NCI-H748 treated with DMSO at 0.1 percent for 48 hours (cell line): ENCODE data around the gene ANAPC13.

Experiments
- DNase-seq: peaks from one replicate; lab custom pipeline; 2025; lab: John Stamatoyannopoulos, UW

The ANAPC13 gene

DNA sequence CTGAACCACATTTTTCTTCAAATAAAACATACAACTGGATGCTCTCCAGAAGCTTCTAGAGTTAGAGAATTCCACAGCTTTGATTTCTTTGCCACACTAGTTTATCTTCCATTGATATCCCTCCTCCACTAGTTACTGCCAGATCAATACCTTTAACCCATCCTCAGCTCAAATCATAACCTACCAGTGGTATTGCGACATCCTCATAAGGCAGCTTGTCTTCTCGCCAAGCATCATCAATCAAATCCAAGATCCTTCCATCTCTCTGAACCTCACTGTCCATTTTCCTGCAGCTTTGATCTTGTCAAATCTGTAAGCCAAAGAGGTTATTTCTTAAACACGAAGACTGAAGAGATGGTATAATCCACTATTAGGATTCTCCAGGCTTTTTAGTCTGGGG, 3.2 kb downstream of the ANAPC13 start:
- DNase-seq, result no peak

- no peak for DNase-seq
Measured at GRCh38 chr3:134481166-134481565, 4.6 kb downstream of the ANAPC13 start.

DNA sequence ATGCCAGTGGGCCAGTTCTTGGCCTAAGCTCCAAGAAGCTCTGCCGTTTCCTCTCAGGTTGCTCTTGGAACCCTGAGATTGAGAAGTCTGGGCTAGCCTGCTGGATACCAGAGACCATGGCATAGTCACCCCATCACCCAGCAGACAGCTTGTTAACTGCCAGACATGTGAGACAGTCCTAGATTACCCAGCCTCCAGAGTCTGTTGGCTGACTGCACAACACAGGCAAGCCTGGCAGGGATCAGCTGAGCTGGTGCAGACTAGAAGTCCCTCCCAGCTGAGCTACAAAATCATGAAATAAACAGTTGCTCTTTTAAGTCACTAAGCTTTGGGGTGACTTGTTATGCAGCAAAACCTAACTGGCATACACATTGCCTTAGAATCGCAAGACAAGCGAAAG, 5.2 kb downstream of the ANAPC13 start:
- DNase-seq, result no peak

GRCh38 chr3:134477938-134478337, 7.8 kb downstream of the ANAPC13 start:
- no peak for DNase-seq

DNA sequence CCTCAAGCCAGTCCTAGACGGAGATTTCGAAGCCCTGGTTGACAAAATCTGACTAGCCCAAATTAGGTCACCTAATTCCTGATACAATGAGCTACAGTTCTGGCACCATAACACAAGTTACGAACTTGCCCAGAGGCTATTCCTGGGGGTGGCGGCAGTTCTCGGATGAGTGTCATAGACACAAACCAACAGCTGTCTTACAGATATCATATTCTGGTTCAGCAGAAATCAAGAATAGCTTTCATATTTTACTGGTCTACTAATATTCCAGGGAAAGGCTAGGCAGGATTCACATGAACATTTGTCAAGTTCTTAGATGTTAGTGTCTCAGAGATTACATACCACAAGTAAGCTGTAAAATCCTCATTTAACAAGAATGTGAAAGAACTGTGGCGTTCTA, 8.8 kb downstream of the ANAPC13 start:
- no peak for DNase-seq

GRCh38 chr3:134476306-134476705, 9.5 kb downstream of the ANAPC13 start:
- DNase-seq, result no peak

DNA sequence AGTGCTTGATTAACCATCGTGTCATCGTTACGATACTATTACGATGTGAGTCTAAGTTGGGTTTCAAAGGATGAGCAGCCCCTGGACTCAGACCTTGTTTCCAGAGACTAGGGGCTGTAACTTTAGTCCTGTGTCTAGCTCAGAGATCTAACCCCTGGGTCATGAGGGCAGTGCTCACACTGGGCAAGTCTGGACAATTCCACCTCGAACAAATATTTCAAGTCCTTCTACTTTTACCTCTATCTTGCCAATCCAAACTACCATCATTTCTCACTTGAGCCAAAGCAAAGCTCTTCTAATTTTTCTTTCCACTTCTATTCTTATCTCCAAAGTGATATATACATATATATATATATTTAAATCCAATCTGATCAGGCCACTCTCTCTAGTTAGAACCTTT, 10.8 kb downstream of the ANAPC13 start:
- no peak for DNase-seq

GRCh38 chr3:134473868-134474546, 11.8 kb downstream of the ANAPC13 start:
- DNase-seq, result peak; percentile 21

DNA sequence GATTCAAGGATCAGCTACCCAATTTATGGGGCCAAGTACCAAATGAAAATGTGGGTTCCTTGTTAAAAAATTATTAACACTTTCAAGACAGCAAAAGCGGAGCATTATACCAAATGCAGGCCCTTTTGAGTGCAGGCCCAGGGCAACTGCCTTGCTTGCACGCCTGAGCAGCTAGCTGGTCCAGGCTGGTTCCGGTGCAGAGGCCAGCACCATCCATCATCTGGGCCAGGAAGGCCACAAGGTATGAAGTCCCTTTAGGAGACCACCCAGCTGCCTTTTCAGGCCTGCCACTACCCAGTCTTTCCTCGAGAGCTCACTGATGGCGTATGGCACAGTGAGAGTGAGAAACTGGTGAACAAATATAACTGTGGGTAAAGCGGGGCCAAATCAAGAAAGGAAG, 13.0 kb downstream of the ANAPC13 start:
- DNase-seq, result no peak

- DNase-seq, result no peak
Measured at GRCh38 chr3:134471521-134472193, 14.1 kb downstream of the ANAPC13 start.

- no peak for DNase-seq
Measured at GRCh38 chr3:134468519-134468918, 17.3 kb downstream of the ANAPC13 start.

GRCh38 chr3:134466331-134466730, 19.5 kb downstream of the ANAPC13 start:
- no peak for DNase-seq

- DNase-seq, result no peak
Measured at GRCh38 chr3:134464689-134465365, 21.0 kb downstream of the ANAPC13 start.

DNA sequence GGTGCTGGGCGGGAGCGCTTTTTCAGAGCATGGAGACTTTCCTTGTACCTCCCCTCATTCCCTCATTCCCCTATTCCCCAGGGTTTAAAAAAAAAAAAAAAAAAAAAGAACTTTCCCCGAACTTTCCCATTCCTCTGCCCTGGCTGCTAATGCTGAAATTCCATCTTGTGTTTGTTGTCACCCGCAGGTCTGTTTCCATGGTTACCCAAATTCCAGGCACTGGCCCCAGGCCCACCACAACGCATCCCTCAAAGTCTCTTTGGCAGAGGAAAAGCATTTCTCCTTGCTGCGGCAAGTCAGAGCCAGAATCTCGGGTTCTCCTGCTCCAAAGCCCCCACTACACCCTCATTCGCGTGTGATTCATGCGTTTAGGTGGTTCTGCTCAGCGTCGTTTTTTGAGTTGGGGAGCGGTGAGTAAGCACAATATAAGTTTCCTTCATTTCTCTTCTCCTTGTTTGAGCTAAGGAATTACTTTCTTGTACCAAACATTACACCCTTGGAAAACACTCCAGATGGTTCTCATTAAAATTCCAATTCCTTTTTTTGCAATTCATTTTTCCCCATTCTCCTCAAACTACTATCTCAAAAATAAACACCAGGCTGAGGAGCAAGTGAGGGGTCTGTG, 21.6 kb downstream of the ANAPC13 start:
- DNase-seq, result no peak

DNA sequence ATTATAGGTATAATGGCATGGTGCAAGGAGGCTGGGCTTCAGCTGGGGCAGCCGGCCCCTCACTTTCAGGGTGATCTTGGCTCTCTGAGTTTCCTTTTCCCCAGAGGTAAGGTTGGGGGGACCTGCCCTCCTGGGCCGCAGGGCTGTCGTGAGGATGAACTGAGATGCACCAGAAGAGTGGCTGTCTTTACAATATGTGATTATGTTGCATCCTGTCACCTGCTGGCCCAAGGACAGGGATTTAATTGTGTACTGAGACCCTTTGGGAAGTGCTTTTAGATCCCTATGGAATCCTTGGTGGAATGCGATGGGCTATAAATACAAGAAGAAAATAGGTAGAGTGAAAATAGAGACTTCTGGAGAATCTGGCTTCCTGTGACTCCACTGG, 22.1 kb downstream of the ANAPC13 start:
- DNase-seq, result no peak

- DNase-seq, result no peak
Measured at GRCh38 chr3:134462331-134462941, 23.3 kb downstream of the ANAPC13 start.

DNA sequence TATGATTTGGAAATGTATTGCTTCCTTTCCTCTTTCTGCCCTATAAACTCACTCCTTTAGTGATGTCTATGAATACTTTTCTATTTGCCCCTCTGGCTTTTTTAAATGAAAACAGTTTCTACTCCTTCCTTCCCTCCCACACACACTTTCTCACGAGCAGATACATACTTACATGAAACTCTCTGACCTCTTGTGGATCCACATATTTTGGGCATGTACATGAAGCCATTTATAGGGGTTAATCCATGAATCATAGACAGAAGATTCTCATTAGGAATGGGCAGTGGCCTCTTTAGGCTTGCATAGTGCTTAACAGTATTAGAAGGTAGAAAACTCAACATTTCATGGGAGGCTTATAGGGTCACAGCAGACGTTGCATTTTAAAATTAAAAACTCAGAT, 24.8 kb downstream of the ANAPC13 start:
- DNase-seq, result no peak

- no peak for DNase-seq
Measured at GRCh38 chr3:134459562-134459961, 26.2 kb downstream of the ANAPC13 start.

- no peak for DNase-seq
Measured at GRCh38 chr3:134458406-134458945, 27.3 kb downstream of the ANAPC13 start.

DNA sequence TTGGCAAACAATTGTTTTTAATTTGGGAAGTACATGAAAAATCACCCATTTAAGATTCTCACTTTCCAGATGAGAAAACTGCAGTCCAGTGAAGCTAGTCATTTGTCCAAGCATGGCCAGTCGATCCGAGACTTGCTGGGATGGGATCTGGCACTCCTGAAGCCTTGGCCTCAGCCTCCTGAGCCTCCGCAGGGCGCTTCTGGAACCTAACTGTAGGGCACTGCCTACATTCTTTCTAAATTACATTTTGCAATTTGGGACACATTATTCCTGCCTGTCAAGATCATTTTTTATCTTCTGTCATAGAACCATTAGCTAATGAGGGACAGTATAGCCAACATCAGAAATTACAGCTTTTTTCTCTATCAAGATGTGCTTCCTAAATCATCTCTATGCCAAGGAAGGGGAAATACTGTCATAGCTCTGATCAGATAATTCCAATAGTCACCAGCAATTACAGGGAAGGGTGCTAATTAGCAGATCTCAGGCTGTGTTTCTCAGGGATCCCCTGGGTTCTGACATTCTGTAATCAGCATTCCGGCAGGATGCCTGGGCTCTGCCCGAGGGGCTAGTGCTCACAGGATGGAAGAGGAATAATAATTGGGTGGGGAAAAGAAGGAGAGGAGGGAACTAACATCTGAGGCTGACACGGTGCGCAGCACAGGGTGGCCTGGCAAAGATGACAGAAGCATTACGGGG, 28.3 kb downstream of the ANAPC13 start:
- DNase-seq, result no peak

DNA sequence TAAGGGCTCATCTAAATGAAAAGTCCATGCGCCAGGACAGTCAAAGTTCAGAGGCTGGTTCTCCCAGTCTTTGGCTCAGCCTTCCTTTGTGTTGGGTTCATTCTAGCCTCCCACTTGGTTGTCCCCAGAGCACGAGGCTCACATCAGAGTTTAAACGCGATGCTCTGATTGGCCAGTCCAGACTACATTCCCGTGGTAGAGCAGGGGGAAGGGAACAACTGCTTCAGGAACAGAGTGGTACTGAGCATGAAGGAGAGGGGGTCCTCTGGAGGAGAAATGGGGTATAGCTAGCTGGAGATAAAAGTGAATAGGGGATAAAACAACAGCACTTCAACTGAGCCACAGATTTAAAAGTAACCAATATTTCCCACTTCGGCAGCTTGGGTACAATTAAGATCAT, 32.2 kb downstream of the ANAPC13 start:
- peak; percentile 2 for DNase-seq

DNA sequence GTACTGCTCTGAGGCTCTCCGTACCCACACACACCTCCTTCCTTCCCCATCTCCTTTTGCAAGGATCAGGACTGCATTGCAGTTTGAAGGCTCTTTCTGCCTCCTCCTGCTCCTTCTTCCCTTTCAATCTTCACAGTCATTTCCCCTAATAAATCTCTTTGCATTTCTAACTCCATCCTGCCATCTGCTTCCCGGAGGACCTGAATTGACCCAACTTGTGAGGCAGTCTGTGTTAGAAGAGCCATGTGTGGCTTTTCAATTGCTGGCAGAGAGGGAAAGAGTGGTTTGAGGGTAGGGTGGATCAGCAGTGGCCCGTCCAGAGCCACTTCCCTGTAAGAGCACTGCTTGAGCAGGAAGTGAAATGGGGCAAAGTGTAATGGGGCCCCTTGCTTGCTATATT, 35.8 kb downstream of the ANAPC13 start:
- no peak for DNase-seq
